Measurements from ENCODE around the gene GREM1.

Gene GREM1

GRCh38 chr15:32790352-32790999 is 72.7 kb downstream of the GREM1 start:
- DNase-seq, result no peak

- DNase-seq, result no peak
These were observed 74.6 kb downstream of the GREM1 start for GRCh38 chr15:32792436-32792835.

All from activated naive CD4-positive, alpha-beta T cell treated with anti-CD3 and anti-CD28 coated beads, Interleukin-2, amount 50 U/mL, for 16 hours (primary cell).